Neutrophil (primary cell): ENCODE measurements around the gene HACE1.

Source experiments
- H3K27ac ChIP-seq: fragments of 200-600 bp; sonication (generic); 2 replicates; pipeline ENCODE4 v1.5.1; 2016; ENCODE audit warnings: mild to moderate bottlenecking, moderate library complexity
- H3K27me3 ChIP-seq: fragments of 200-600 bp; sonication (generic); 2 replicates; pipeline ENCODE4 v1.6.0; 2016; ENCODE audit warnings: mild to moderate bottlenecking
- H3K36me3 ChIP-seq: fragments of 200-600 bp; sonication (generic); 2 replicates; pipeline ENCODE4 v1.5.1; 2017
- H3K4me1 ChIP-seq, 2 experiments: fragments of 200-600 bp in 1 of 2; sonication (generic) in 1 of 2; 1 replicate in 1 of 2; 2 replicates in 1 of 2; pipeline versions ENCODE4 v1.5.1 to v1.6.1; 2013 to 2016; ENCODE audit warnings: low read depth in 1 of 2, low read length in 1 of 2, mild to moderate bottlenecking in 1 of 2, moderate library complexity in 1 of 2; ENCODE audit not compliant: control insufficient read depth in 1 of 2, insufficient read depth in 1 of 2
- H3K4me3 ChIP-seq, 2 experiments: fragments of 200-600 bp in 1 of 2; sonication (generic) in 1 of 2; 1 replicate in 1 of 2; 2 replicates in 1 of 2; pipeline ENCODE4 v1.5.1; 2013 to 2016; ENCODE audit warnings: low read depth in 1 of 2, low read length in 1 of 2, mild to moderate bottlenecking in 1 of 2, moderate library complexity in 1 of 2
- H3K9me3 ChIP-seq: fragments of 200-600 bp; sonication (generic); 2 replicates; pipeline ENCODE4 v1.5.1; 2016
- TF ChIP-seq, protein P1 (sequence below): fragments of 200-600 bp; sonication (generic); IDR thresholded peaks from 2 replicates; pipeline ENCODE4 v1.5.1; 2016; ENCODE audit warnings: antibody characterized with exemption

The HACE1 gene

DNA sequence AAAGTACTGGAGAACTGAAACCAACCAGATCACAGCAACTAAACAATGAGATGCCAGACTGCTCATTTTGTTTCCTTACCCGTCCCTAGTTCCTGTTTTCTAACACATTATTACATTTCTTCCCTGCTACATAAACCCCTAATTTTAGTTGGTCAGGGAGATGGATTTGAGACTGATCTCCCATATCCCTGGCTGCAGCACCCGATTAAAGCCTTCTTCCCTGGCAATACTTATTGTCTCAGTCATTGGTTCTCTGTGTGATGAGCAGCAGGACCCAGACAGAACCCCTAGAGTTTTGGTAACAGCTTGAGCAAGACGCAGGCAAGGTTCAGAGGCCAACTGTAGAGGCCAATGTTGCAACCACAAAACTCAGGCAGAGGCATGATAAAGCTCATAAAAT, 28.3 kb upstream of the HACE1 start:
- H3K9me3 ChIP-seq = no peaks in the 10 kb centered on the region

DNA sequence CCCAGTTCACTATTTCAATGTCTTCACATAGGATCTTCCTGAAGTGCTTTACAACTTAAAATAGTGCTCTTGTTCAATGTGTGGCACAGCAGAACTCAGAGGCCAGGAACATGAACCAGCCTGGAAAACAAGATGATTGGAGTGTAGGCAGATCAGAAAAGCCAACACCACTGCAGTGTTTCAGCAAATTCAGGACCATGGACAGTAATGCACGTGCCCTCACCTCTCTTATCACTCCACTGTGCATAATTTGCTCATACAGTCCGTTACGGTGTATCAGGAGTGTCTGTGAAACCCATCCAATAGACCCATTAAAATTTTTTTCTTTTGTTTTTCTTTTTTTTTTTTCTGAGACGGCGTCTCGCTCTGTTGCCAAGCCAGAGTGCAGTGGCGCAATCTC, 27.6 kb upstream of the HACE1 start:
- Histone ChIP-seq H3K27me3 (peaks cover 6% of the 10 kb centered on the region), H3K4me3 (no peak overlapping the region), H3K4me1 (no peaks in the 10 kb centered on the region), H3K36me3 (no peaks in the 10 kb centered on the region), H3K27ac (no peak overlapping the region), H3K9me3 (no peaks in the 10 kb centered on the region)
- TF ChIP-seq, protein P1, sequence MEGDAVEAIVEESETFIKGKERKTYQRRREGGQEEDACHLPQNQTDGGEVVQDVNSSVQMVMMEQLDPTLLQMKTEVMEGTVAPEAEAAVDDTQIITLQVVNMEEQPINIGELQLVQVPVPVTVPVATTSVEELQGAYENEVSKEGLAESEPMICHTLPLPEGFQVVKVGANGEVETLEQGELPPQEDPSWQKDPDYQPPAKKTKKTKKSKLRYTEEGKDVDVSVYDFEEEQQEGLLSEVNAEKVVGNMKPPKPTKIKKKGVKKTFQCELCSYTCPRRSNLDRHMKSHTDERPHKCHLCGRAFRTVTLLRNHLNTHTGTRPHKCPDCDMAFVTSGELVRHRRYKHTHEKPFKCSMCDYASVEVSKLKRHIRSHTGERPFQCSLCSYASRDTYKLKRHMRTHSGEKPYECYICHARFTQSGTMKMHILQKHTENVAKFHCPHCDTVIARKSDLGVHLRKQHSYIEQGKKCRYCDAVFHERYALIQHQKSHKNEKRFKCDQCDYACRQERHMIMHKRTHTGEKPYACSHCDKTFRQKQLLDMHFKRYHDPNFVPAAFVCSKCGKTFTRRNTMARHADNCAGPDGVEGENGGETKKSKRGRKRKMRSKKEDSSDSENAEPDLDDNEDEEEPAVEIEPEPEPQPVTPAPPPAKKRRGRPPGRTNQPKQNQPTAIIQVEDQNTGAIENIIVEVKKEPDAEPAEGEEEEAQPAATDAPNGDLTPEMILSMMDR = no peak

More for the DNA sequence above, 28.3 kb upstream of the HACE1 start:
- Histone ChIP-seq H3K4me3 (no peak overlapping the region), H3K4me1 (no peaks in the 10 kb centered on the region), H3K27ac (no peak overlapping the region), H3K36me3 (no peaks in the 10 kb centered on the region), H3K27me3 (peaks cover 8% of the 10 kb centered on the region)
- TF ChIP-seq, protein P1 = no peak

DNA sequence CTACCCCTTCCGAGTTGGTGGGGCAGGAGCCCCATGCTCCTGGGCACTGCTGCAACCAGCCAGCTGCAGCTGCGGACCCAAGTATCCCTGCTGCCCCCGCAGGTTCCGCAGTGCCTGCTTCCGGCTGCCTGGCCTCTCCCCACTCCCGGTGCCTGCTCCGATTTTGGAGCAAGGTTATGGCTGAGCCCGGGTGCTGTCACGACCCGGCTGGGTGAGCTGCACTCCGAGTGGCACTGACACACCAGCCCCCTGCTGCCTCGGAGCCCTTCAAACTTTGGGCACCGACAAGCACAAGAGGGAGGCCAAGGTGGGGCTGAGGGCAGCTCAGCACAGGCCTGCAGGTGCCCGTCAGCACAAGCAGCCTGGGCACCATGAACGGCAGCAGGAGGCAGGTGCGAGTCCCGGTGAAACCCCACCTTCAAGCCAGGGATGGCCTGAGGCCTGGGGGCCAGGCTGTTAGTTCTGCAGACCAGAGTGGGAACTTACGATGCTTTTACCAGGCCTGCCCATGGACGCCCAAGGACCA, 25.9 kb upstream of the HACE1 start:
- Histone ChIP-seq H3K36me3 (no peaks in the 10 kb centered on the region), H3K9me3 (no peaks in the 10 kb centered on the region), H3K27ac (no peak overlapping the region), H3K27me3 (peaks cover 6% of the 10 kb centered on the region), H3K4me1 (no peaks in the 10 kb centered on the region), H3K4me3 (no peak overlapping the region)
- TF ChIP-seq, protein P1 = no peak

DNA sequence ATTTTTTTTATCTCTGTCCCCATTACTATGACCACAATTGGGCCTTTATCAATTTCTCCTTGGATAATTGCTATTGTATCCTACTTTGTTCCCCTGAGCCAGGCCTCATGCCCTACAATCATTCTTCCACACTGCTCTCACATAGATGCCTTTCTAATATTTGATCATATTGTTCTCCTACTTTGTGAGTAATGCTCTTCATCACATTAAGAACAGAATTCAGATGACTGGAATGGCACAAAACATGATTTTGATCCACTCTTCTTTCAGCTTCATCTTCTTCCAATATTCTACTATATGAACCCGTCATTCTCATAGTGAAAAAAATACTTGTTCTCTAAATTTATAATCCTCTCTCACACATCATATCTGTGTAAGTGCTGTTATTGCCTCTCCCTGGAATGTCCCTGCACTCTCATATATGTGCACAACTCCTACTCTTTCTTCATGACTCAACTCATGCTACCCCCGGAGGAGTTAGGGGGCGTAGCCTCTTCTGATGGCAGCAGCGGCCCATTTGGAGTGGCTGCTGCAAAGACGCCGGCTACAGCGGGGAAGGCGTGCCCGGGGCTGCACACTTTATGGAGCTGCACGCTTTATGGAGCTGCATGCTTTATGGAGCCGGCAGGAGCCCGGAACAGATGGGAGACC, 25.3 kb upstream of the HACE1 start:
- Histone ChIP-seq H3K36me3 (no peaks in the 10 kb centered on the region), H3K27ac (no peak overlapping the region), H3K27me3 (peaks cover 6% of the 10 kb centered on the region), H3K9me3 (no peaks in the 10 kb centered on the region), H3K4me3 (no peak overlapping the region), H3K4me1 (no peaks in the 10 kb centered on the region)
- TF ChIP-seq, protein P1 = no peak

DNA sequence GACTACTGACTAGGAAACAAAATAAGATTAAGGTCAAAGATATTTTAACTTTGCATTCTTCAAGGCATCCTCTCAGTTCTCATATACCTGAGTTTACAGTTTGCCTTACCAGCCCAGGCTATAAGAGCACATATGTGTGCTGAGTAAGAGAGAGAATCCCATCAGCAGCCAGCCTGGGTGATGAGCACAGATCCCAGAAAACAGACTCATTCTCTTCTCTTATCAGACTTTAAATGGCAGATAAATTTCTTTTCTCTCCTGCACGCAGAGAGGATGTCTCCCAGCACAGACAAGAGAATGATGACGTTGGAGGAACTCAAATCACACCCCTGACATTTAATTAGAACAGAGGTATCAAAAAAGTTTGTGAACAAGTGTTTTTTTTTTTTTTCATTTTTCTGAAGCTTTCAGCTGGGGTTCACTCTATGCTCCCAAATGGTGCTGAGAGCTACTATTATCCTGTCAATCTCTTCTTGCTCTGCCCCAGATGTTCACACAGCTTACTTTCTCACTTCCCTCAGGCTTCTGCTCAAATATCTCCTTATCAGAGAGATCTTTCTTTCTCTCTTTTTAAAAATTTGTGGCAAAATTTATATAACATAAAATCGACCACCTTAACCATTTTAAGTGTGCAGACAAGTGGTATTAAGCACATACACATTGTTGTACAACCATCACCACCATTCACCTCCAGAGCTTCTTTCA, 22.4 kb upstream of the HACE1 start:
- H3K4me1 ChIP-seq = no peaks in the 10 kb centered on the region
- no peaks in the 10 kb centered on the region for H3K9me3 ChIP-seq
- no peaks in the 10 kb centered on the region for H3K36me3 ChIP-seq
- H3K27ac ChIP-seq = no peak overlapping the region
- TF ChIP-seq, protein P1 = no peak
- no peak overlapping the region for H3K4me3 ChIP-seq
- H3K27me3 ChIP-seq = peaks cover 9% of the 10 kb centered on the region
